ENCODE data around the gene SCLT1. TPM values are rescaled to one million over a fixed set of nuclear protein-coding genes. Genes with fewer than 3 reads are reported as not detected.

Gene SCLT1
- total RNA-seq, 2 donors from 2014 or later, result 9.9 to 13.8 TPM

DNA sequence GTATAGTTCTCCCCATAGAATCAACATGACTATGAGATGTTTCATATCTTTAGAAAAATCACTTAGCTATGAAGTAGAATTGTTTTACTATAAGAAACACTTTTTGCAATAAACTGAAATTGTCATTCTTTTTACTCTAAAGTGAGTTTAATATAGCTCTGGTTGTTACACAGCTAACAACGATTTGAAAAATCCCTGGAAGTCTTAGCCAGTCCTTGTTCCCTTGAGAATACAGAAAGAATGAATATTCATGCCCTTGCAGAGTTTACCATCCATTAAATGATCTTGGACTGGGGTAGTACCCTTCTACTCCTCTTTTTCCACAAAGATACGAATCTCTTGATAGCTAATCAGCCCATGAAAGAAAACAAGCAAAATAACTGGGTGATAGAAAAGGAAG lies 142.0 kb downstream of the SCLT1 start:
- H3K4me1 ChIP-seq, result no peaks in the 10 kb centered on the region
- no peak overlapping the region for H3K27ac ChIP-seq
- ATAC-seq (no peak), DNase-seq (no peak)
- H3K36me3 ChIP-seq (replicated peaks in 1 of 2; ENCODE audit: insufficient read depth in 1 of 2, low read depth in 2 of 2), result no peaks in the 10 kb centered on the region
- WGBS, 2 donors, result 78 to 83% methylated on average over 2 of the region's 2 CpGs
- no peak for TF ChIP-seq POLR2A (IDR thresholded peaks at IDR 0.05)
- TF ChIP-seq, protein P1, sequence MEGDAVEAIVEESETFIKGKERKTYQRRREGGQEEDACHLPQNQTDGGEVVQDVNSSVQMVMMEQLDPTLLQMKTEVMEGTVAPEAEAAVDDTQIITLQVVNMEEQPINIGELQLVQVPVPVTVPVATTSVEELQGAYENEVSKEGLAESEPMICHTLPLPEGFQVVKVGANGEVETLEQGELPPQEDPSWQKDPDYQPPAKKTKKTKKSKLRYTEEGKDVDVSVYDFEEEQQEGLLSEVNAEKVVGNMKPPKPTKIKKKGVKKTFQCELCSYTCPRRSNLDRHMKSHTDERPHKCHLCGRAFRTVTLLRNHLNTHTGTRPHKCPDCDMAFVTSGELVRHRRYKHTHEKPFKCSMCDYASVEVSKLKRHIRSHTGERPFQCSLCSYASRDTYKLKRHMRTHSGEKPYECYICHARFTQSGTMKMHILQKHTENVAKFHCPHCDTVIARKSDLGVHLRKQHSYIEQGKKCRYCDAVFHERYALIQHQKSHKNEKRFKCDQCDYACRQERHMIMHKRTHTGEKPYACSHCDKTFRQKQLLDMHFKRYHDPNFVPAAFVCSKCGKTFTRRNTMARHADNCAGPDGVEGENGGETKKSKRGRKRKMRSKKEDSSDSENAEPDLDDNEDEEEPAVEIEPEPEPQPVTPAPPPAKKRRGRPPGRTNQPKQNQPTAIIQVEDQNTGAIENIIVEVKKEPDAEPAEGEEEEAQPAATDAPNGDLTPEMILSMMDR (IDR thresholded peaks at IDR 0.05), result no peak
- H3K9me3 ChIP-seq, result no peaks in the 10 kb centered on the region
- no peaks in the 10 kb centered on the region for H3K27me3 ChIP-seq
- intact Hi-C loops (cut with DNase I), result no loop called here
- no peak overlapping the region for H3K4me3 ChIP-seq

DNA sequence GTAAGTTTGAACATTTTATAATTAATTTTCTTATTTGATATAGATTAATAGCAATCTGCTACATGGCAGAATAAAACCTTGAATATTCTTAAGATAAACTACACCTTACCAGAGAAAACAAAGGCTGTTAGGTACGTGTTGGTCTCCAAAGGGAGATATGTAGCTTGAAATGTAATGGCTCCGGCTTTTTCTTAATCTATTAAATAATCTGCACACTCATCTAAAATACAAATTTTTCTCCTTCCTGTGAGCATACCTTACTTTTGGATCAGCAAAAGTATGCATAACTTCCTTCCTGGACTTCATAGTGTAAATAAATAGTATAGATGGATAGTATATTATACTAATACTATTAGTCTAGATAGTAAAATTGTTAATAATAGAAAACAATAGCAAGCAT lies 142.5 kb downstream of the SCLT1 start:
- no peaks in the 10 kb centered on the region for H3K9me3 ChIP-seq
- TF ChIP-seq, protein P1 (IDR thresholded peaks at IDR 0.05), result no peak
- TF ChIP-seq POLR2A (IDR thresholded peaks at IDR 0.05), result no peak
- H3K36me3 ChIP-seq (replicated peaks in 1 of 2; ENCODE audit: insufficient read depth in 1 of 2, low read depth in 2 of 2), result no peaks in the 10 kb centered on the region
- ATAC-seq (no peak), DNase-seq (no peak)
- WGBS, 2 donors, result 95 to 98% methylated on average over 2 of the region's 2 CpGs
- no peak overlapping the region for H3K4me3 ChIP-seq
- H3K27ac ChIP-seq, result no peak overlapping the region
- H3K4me1 ChIP-seq, result no peaks in the 10 kb centered on the region
- H3K27me3 ChIP-seq, result no peaks in the 10 kb centered on the region
- intact Hi-C loops (cut with DNase I), result no loop called here

DNA sequence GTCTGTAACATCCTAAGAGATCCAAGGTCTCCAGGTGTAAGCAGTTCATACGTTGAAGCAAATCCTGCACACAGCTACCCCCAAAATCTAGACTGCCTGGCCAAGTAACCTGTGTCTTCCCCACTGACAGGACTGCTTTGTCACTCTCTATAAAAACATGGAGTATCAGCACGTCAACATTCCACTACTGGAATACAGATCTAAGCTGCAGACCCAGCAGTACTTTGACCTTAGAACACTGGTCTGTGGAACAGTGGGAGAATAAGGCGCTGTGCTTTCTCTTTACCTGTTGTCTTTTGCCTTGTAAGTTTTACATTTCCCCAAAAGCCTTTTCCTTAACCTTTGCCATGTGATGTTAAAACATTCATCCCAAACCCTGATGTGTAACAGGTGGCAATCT lies 146.4 kb downstream of the SCLT1 start:
- Histone ChIP-seq H3K27me3 (no peaks in the 10 kb centered on the region), H3K27ac (no peak overlapping the region), H3K36me3 (replicated peaks in 1 of 2; ENCODE audit: insufficient read depth in 1 of 2, low read depth in 2 of 2) (peaks cover 0 to 1% of the 10 kb centered on the region in 2 donors), H3K4me1 (no peaks in the 10 kb centered on the region), H3K4me3 (no peak overlapping the region), H3K9me3 (no peaks in the 10 kb centered on the region)
- WGBS, 2 donors, result 93 to 100% methylated on average over 3 of the region's 3 CpGs
- intact Hi-C loops (cut with DNase I), result no loop called here
- DNase-seq, result no peak
- ATAC-seq, result no peak
- TF ChIP-seq POLR2A (IDR thresholded peaks at IDR 0.05), result no peak
- TF ChIP-seq, protein P1 (IDR thresholded peaks at IDR 0.05), result no peak

DNA sequence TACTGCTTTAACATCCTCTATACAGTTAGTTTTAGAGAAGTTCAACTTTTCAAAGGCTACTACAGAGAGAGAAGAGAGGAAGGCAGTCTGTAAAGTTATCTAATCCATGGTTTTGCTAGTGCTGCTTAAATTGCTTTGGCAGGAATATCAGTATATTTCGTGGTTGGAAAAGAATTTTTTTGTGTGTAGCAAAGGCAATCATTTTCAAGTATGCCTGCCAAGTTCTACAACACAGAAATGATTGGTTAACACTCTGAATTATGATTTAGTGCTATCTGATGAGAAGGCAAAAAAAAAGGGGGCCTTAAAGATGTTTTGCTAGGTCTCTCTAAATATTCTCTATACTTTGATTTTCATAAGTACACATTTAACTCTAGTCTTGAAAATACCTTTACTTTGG lies 150.7 kb downstream of the SCLT1 start:
- Histone ChIP-seq H3K36me3 (replicated peaks in 1 of 2; ENCODE audit: insufficient read depth in 1 of 2, low read depth in 2 of 2) (peaks cover 0 to 1% of the 10 kb centered on the region in 2 donors), H3K4me1 (no peaks in the 10 kb centered on the region), H3K4me3 (no peak overlapping the region), H3K9me3 (no peaks in the 10 kb centered on the region), H3K27me3 (no peaks in the 10 kb centered on the region), H3K27ac (no peak overlapping the region)
- no peak for TF ChIP-seq POLR2A (IDR thresholded peaks at IDR 0.05)
- TF ChIP-seq, protein P1 (IDR thresholded peaks at IDR 0.05), result no peak
- DNase-seq (no peak), ATAC-seq (no peak)
- intact Hi-C loops (cut with DNase I), result no loop called here
- 69 to 70% methylated on average over 1 of the region's 1 CpG for WGBS, 2 donors

DNA sequence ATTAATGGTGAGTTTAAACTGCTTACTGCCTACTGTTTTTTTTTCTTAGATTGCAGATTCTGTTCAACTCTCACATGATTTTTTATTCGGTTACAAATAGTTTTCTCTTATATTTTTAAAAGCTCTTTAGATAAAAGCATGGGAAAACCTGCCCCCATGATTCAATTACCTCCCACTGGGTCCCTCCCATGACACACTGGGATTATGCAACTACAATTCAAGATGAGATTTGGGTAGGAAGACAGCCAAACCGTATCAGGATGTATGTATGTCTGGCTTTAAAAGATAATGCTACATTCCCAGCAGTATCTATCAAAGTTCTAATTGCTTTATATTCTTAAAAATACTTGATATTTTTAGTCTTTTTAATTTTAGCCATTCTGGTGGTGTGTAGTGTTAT lies 152.4 kb downstream of the SCLT1 start:
- Histone ChIP-seq H3K36me3 (replicated peaks in 1 of 2; ENCODE audit: insufficient read depth in 1 of 2, low read depth in 2 of 2) (peaks cover 0 to 1% of the 10 kb centered on the region in 2 donors), H3K4me3 (no peak overlapping the region), H3K4me1 (no peaks in the 10 kb centered on the region), H3K27me3 (no peaks in the 10 kb centered on the region), H3K9me3 (no peaks in the 10 kb centered on the region), H3K27ac (no peak overlapping the region)
- ATAC-seq (no peak), DNase-seq (no peak)
- 85 to 90% methylated on average over 2 of the region's 2 CpGs for WGBS, 2 donors
- intact Hi-C loops (cut with DNase I), result no loop called here
- no peak for TF ChIP-seq POLR2A (IDR thresholded peaks at IDR 0.05)
- TF ChIP-seq, protein P1 (IDR thresholded peaks at IDR 0.05), result no peak

Measured in body of pancreas (tissue), 4 donors.